SHP77 treated with DMSO at 0.1 percent for 48 hours (cell line): ENCODE data around the gene DRG2.
A peak's percentile ranks its signal among the peaks of the same experiment; 100 is the strongest.

Source experiments
- DNase-seq: peaks from one replicate; lab custom pipeline; 2025; lab: John Stamatoyannopoulos, UW

The DRG2 gene

DNA sequence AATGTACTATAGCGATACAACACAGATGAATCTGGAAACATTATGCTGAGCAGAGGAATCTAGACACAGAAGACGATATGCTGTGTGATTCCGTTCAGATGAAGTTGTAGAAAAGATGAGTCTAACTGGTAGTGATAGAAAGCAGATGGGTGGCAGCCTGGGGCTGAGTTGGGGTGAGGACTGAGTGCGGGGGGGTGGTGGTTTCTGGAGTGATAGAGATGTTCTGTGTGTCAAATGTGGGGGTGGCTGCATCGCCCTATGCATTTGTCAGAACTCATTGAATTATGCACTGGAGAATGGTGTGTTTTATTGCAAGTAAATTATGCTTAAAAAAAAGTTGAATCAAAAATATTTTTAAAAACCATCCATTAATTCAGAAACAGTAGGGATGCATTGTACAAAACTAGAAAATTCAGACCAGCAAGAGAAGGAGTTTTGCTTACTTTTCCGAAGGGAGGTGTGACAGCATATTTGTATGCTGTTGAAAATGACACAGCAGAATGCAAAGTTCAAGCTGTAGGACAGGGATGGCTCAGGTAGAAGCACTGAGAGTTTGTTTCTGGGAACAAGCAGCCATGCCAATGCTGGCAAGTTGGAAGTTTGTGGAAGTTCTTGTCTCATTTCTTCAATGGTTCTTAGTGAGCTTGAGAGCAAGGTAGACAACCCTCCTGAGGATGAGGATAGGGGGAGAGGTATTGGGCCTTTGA lies 13.0 kb upstream of the DRG2 start:
- DNase-seq, result no peak

DNA sequence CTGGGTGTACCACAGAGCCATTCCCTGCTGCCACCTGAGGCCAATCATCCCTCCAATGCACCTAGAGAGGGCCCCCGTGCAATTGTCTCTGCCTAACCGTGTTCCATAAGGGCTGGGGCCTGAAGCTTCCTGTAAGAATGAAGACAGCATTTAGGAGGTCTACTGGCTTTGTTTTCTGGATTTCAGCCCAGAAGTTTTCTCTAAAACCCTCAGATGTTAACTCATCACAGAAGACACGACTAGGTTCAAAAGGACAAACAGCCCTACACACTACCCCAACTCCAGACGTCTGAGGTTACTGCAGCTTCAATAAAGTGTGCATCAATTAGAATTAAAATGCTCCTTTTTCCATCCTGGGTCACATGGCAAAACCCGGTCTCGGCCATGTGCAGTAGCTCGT lies 10.8 kb upstream of the DRG2 start:
- DNase-seq, result no peak

DNA sequence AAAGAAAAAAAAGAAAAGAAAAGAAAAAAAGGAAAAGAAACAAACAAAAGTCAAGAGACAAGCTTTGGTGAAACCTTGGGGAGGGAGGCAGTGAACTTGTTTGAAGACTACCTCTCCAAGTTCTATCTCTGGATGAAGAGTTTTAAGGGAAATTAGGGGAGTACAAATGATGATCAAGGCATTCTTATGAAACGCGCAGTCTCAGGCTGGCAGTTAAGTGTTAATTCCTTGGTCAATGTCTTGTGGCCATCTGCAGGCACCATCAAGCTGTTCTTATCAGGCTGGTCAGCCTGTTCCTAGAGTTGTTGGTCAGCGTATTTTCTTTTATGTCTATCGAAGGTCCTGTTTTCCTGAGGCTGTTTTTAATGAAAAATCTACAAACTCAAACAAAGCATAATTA lies 8.2 kb upstream of the DRG2 start:
- DNase-seq, result no peak

DNA sequence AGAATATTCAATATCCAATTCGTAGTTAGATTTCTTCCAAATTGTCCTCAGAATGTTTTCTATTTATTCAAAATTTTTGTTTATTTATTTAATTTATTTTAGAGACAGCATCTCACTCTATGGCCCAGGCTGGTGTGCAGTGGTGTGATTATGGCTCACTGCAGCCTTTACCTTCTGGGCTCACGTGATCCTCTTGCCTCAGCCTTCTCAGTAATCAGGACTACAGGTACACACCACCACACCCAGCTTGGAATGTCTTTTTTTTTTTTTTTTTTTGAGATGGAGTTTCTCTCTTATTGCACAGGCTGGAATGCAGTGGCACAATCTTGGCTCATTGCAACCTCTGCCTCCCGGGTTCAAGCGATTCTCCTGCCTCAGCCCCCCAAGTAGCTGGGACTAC lies 3.5 kb upstream of the DRG2 start:
- no peak for DNase-seq

DNA sequence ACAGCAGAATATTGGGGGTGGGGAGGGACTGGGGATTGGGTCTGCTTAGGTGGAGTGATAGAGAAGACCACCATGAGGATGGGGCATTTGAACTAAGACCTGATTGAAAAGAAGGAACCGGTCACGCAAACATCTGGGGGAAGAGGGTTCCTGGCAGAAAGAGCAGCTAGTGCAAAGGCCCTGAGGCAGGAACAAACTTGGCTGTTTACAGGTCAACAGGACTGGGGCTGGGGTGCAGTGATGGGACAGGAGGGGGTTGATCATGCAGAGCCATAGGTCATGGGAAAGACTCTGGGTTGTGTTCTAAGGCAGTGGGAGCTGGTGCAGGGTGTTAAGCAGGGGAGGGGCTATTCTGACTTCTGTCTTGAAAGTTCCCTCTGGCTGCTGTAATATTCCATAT lies 1.9 kb downstream of the DRG2 start:
- no peak for DNase-seq

DNA sequence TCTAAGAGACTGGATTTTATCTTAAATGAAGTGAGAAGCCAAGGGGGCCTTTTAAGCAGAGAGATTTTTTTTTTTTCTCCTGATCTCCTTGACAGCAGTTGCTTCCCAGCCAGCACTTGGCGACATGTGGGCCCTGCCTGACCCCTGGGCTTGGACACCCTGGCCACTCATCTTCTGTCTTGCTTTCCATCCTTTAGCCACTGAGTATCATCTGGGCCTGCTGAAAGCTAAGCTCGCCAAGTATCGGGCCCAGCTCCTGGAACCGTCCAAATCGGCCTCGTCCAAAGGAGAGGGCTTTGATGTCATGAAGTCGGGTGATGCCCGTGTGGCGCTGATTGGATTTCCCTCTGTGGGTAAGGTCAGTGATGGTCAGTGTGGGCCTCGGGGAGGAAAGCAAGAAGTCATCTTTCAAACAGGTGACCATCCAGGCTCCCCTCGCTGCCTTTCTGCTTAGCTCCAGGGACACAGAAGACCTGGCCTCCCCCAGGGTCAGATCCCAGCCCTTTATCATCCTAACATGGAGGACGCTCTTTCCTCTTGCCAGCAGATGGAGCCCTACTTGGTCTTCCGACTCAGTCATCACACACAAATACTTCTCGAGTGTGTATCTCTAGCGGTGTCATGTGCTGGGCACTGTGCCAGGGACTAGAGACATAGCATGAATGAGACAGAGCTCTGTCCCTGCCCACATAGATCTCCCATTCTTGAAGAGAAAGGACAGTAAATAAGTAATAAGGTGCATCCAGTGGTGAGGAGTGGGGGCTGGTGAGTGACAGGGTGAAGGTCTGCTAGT lies 6.1 kb downstream of the DRG2 start:
- DNase-seq, result peak; percentile 77

DNA sequence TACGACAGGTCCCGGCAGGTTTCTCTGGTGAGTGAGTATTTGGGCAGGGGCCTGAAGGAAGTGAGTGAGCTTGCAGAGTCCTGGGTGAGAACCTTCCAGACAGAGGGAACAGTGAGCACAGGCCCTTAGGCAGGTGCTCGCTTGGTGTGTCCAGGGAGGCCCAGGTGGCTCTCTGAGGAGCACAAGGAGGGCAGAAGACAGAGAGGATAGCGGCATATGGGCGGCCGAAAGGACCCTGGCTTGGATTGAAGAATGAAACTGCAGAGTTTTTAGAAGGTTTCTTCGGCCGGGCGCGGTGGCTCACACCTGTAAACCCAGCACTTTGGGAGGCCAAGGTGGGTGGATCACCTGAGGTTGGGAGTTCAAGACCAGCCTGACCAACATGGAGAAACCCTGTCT lies 6.7 kb downstream of the DRG2 start:
- no peak for DNase-seq

DNA sequence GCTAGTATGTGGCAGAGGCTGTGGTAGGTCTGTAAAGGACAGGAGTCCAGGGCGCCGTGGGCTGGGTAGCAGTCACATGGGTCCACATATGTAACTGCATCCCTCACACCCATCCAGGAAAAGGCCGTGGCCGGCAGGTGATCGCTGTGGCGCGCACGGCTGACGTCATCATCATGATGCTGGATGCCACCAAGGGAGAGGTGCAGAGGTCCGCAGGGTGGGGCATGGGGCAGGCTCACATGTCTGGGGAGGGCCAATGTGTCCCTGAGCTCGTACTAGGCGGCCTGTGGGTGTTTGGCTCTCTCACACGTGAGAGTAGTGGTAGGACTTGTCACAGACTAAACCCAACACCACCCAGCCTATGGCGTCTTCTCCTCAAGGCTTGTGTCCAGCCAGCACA lies 11.8 kb downstream of the DRG2 start:
- DNase-seq, result no peak

DNA sequence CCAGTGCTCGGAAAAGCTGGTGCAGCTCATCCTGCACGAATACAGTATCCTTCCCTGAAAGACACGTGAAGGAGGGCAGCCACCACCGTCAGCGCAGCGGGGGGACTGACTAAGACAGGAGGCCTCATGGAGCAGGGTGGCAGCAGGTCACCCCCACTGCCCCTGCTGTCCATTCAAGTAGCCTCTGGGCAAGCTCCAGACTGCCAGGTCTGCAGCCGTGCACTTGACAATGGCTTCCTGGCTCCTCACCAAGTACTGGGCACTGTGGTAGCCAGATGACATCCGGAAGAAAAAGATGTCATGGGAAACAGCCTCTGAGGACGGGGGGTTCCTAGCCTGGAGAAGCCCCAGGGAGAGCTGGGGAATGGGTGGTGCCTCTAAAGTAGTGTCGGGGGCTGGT lies 12.9 kb downstream of the DRG2 start:
- DNase-seq, result no peak

DNA sequence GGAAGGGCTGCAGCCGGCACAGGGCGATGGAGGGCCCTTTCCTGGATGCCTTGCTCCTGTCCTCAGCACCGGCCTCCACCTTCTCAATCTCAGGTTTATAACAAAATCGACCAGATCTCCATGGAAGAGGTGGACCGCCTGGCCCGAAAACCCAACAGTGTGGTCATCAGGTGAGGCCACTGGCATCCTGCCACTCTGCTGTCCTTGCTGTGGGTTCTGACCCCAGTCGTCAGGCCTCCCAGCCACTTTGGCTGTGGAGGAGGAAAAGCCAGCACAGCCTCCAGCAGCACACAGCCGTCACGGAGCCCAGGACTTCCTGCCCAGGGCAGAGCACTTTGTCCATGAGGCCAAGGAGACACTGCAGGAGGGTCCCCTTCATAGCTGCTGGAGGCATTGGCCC lies 14.1 kb downstream of the DRG2 start:
- no peak for DNase-seq

DNA sequence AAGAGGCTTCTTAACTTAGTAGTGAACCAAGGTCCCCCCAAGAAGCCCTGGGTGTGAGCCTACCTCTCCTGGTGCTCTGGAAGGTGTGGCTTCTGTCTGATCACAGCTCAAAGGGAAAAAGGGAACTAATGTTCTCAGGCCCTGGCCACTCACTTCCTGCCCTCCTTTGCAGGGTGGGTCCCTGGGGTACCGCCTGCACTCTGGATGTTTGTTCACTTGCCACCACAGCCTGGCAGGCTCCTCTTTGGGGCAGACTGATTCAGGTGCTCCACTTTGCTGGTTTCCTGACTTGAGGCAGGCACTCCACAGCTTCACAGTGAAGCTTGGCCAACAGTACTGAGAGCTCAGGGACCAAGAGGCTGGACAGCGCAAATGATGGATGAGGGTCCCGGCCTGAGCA lies 14.9 kb downstream of the DRG2 start:
- no peak for DNase-seq

DNA sequence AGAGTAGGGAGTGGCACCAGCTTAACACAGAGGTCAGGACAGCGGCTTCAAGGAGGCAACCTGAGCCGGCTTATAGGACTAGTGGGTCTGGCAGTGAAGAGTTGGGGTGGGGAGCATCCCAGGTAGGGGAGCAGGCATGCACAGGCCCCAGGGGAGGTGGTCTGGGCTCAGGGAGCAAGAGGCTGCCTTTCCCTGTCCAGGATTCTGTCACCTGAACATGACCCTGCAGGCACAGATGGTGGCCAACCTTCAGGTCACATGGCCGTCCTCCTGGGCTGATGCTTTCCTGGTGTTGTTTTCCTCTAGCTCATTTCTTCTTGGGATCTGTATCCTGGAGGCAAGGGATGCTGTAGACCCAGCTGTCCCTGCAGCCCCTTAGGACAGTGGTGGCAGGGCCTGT lies 17.3 kb downstream of the DRG2 start:
- no peak for DNase-seq

DNA sequence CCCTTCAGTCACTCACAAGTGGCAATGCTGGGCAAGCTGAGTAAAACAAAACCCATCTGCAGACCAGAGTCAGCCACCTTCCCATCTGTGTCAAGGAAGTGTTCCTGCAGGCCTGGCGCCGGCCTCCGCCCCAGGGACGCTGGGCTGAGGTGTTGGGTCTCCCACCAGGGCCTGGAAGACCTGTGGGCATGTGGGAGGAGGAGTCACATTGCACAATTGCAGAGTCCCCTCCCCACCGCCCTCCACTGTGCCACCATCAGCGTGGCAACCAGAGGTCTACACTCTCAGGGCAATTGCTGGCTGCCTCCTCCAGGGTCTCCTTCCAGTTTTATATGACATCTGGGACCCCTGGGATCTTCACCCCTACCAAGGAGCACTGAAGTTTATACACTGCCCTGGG lies 17.8 kb downstream of the DRG2 start:
- DNase-seq, result no peak

DNA sequence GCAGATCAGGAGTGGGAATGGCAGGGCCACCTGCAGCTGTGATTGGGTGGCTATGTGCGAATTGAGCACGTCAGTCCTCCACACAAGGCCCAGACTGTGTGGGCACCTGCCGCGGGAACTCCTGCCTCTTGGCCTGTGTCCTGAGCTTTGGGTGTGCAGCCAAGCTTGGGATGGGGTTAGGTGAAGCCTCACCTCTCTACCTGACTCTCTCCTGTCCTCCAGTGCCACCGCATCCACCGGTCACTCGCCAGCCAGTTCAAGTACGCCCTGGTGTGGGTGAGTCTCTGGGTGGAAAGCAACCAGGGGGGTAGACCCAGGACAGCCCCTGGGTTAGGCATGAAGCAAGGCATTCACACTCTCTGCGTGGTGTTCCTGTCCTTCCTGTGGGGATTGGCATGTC lies 18.5 kb downstream of the DRG2 start:
- DNase-seq, result no peak

DNA sequence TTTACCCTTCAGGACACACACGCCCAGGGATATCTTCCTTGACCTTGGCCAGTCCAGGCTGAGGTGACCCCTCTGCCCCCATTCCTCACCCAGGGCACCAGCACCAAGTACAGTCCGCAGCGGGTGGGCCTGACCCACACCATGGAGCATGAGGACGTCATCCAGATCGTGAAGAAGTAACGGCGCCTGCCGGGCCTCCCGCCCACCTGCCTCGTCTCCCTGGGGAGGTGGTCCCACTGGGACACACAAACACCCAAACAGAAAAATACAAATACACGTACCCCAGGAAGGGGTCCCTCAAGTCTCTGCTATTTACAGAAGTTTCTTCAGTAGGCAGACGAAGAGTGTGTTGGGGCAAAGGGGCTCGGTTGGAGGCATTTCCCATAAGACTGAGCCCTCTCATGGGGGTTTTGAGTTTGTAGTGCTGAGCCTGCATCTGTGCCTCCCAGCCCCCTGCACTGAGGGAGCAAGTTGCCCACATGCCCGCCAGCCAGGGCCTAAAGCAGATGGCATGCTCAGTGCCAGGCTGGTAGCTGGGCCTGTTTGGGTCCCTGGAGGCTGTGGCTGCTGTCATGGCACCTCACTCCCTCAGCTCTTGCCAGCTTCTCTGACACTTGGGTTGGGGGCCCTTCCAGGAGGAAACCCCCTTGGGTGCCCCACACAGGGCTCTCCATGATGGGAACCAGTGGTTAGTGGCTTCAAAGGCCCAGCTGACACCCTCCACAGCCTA lies 19.5 kb downstream of the DRG2 start:
- DNase-seq, result no peak

DNA sequence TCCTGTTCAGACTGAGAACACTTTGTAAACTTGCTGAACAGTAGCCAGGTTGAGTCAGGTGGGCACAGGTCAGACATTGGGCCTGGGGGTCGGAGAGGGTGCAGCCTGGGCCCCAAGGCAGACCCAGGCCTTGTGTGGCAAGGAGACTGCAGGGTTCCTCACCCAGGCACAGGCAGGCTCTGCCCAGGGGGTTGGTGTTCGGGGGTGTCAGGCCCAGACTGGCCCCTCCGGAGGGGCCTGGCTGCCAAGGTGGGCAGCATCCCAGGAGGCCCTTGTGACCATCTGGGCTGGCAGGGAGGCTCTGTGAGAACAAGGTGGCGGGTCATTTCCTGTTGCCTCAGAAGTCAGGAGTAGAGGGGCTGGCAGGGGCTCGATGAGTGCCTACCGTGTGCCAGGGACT lies 20.2 kb downstream of the DRG2 start:
- no peak for DNase-seq

DNA sequence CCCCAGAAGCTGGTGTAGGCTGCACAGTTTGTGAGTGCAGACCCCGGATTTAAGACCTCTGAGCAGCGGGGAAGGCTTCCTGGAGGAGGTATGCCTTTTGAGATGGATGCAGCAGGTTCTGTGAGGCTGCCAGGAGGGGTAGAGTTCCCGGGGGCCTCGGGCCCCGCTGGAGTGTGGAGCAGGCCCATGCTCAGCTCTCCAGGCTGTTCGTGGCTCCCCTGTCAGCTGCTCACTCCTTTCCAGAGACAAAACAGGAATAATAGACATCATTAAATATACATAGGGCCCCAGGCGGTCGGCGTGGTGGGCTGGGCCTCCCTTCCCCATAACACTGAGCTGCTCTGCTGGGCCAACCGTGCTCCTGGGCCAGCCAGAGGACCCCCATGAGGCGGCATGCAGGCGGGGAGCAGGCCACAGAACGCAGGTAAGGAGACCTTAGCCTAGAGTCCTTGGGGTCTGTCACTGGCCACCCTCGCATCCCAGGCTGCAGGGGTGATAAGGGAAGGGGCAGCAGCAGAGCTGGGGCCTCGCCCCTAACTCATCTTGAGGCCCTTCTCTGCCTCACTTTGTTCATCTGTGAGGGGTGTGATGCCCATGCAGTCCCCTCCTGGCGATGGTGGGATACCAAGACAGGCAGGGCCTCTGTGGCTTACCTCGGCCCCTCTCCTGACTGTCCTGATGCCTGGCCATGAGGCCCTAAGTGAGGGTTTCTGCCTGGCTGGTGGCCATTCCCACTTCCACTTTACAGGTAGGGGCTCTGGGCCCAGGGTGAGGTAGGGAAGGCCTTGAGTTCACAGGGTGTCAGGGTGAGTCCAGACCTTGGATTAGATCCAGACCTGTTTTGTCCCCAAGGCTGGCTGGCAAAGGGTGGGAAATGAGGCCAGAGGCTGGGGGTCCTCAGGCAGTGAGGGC lies 20.9 kb downstream of the DRG2 start, which contains the start of gene MYO15A:
Gene MYO15A, plus strand, starts transcription at position 356 of the 912 bp plus-strand sequence. CDS start 10,045 bp downstream, outside the sequence.
- DNase-seq, result no peak

DNA sequence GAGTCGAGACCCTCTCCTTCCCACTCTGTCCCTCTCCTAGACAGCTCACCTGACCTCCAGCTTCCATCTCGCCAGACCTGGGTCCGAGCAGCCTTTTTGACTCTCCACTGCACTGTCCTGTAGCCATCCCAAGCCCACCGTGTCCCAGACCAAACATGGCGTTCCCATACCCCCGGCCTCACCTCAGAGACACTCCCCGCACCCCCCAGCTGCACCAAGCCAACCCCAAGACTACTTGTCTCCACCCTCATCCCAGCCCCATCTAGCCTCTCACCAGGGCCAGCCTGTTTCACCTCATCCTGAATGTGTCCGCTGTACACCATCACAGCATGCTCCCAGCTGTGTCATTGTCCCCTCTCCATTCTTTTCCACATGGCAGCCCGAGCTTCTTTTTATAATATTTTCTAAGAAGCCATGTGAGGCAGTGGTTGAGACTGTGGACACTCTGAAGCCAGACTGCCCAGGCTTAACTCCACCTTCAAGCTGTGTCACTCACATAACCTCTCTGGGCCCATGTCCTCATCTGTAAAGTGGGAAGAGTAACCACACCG lies 22.3 kb downstream of the DRG2 start:
- DNase-seq, result no peak

DNA sequence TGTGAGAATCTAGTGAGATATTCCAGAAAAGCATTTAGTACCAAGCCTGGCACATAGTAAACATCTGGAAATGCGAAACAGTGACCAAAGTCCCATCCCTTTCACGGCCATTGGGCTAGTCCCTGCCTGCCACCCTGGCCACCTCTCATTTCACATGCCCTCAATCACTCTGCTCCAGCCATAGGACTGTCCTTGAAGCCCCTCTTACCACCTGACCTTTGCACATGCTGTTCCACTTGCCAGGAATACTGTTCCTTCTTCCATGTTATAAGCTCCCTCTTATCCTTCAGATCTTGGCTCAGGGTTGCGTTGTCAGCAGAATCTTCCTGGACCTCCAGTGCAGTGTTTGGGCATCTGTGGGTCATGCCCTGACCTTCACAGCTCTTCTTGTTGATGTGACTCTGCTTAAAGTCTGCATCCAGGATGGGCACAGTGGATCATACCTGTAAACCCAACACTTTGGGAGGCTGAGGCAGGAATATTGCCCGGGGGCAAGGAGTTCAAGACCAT lies 22.9 kb downstream of the DRG2 start:
- DNase-seq, result no peak

DNA sequence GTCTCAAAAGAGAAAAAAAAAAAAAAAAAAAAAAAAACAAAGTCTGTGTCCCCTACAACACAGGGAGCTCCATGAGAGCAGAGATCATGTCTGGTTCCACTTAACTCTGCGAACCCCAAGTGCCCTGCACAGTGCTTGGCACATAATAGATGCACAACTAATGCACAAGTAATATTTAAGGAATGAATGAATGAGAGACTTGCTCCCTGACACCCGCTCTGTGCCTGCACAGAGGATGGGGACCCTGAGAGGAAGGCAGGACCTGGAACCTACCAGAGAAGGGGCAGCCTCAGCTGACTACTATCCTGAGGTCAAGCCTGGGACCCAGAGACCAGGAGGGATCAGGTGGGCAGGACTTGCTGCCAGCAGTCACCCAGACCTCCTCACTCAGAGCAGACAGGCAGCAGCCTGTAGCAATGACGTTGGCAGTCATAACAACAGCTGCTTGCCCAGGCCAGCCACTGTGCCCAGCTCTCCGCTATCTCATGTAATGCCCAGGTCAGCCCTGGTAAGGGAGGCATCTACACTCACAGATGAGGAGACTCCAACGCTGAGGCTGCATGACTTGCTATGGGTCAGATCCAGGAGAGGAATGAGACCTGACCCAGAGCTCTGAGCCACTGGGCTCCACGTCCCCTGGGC lies 23.7 kb downstream of the DRG2 start:
- DNase-seq, result no peak

DNA sequence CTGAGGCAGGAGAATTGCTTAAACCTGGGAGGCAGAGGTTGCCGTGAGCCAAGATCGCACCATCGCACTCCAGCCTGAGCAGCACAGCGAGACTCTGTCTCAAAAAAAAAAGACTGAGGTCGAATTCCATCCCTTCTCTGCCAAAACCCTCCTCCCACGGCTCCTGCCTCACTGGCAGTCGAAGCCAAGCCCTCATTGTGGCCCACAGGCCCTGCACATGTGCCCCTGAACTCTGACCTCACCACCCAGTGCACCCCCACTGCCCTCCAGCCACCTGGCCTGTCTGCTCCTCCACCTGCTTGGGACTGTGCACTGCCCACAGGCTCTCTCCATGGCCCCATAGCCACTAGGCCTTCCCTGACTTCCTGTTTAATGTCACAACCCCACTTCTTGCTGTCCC lies 27.8 kb downstream of the DRG2 start:
- DNase-seq, result no peak
